ENCODE results near the gene GPR108.

GPR108 gene

GRCh38 chr19:6725513-6726231 is 11.7 kb downstream of the GPR108 start:
- Mint-ChIP-seq H3K27me3 (peaks cover 26% of the 10 kb centered on the region), H3K9me3 (no peaks in the 10 kb centered on the region), H3K27ac (no peak overlapping the region), H3K36me3 (peaks cover 7% of the 10 kb centered on the region), H3K4me3 (no peak overlapping the region), H3K4me1 (peaks cover 33% of the 10 kb centered on the region)
- CTCF ChIA-PET: interaction anchor here (1.5 kb wide), 1 partner anchor 10 kb away, joined by 5 read pairs; no protein-coding TSS in a partner anchor
- no peak for DNase-seq

GRCh38 chr19:6724631-6725492 is 12.5 kb downstream of the GPR108 start:
- CTCF ChIA-PET: interaction anchor here (1.0 to 1.5 kb wide), 2 partner anchors 11 to 93 kb away, joined by 3 to 5 read pairs; no protein-coding TSS in a partner anchor
- no peak overlapping the region for H3K27ac Mint-ChIP-seq
- no peaks in the 10 kb centered on the region for H3K9me3 Mint-ChIP-seq
- no peak for DNase-seq
- peaks cover 34% of the 10 kb centered on the region for H3K4me1 Mint-ChIP-seq
- H3K27me3 Mint-ChIP-seq: peaks cover 33% of the 10 kb centered on the region
- H3K4me3 Mint-ChIP-seq: no peak overlapping the region
- peaks cover 4% of the 10 kb centered on the region for H3K36me3 Mint-ChIP-seq

GRCh38 chr19:6723738-6724137 is 13.6 kb downstream of the GPR108 start:
- DNase-seq: no peak
- Mint-ChIP-seq H3K36me3 (no peaks in the 10 kb centered on the region), H3K4me1 (peaks cover 37% of the 10 kb centered on the region), H3K9me3 (no peaks in the 10 kb centered on the region), H3K27me3 (peaks cover 40% of the 10 kb centered on the region), H3K27ac (no peak overlapping the region), H3K4me3 (no peak overlapping the region)
- CTCF ChIA-PET: interaction anchor here (1.5 kb wide), 1 partner anchor 12 kb away, joined by 5 read pairs; no protein-coding TSS in a partner anchor

GRCh38 chr19:6723108-6723618 is 14.2 kb downstream of the GPR108 start:
- Mint-ChIP-seq H3K4me3 (no peak overlapping the region), H3K9me3 (no peaks in the 10 kb centered on the region), H3K27me3 (peaks cover 40% of the 10 kb centered on the region), H3K27ac (no peak overlapping the region), H3K36me3 (no peaks in the 10 kb centered on the region), H3K4me1 (peaks cover 37% of the 10 kb centered on the region)
- DNase-seq: no peak
- CTCF ChIA-PET: no interaction called here

- H3K27ac Mint-ChIP-seq: peak overlapping the region; percentile 51
These were observed 15.6 kb downstream of the GPR108 start for GRCh38 chr19:6721773-6722172.

GRCh38 chr19:6721138-6721474 is 16.3 kb downstream of the GPR108 start:
- no peaks in the 10 kb centered on the region for H3K36me3 Mint-ChIP-seq
- peaks cover 6% of the 10 kb centered on the region for H3K9me3 Mint-ChIP-seq
- H3K27ac Mint-ChIP-seq: no peak overlapping the region
- no peak for DNase-seq
- no peak overlapping the region for H3K4me3 Mint-ChIP-seq
- CTCF ChIA-PET: no interaction called here
- H3K27me3 Mint-ChIP-seq: peaks cover 57% of the 10 kb centered on the region
- H3K4me1 Mint-ChIP-seq: peaks cover 37% of the 10 kb centered on the region

More at GRCh38 chr19:6721773-6722172, 15.6 kb downstream of the GPR108 start:
- no peak overlapping the region for H3K4me3 Mint-ChIP-seq
- H3K9me3 Mint-ChIP-seq: peaks cover 6% of the 10 kb centered on the region
- peaks cover 54% of the 10 kb centered on the region for H3K27me3 Mint-ChIP-seq
- DNase-seq: no peak
- CTCF ChIA-PET: no interaction called here
- peaks cover 37% of the 10 kb centered on the region for H3K4me1 Mint-ChIP-seq
- no peaks in the 10 kb centered on the region for H3K36me3 Mint-ChIP-seq

- H3K27me3 Mint-ChIP-seq: peaks cover 58% of the 10 kb centered on the region
- H3K4me1 Mint-ChIP-seq: peaks cover 35% of the 10 kb centered on the region
- no peaks in the 10 kb centered on the region for H3K36me3 Mint-ChIP-seq
- no peak within 1 kb of the TSS for H3K27ac Mint-ChIP-seq
- H3K9me3 Mint-ChIP-seq: peaks cover 6% of the 10 kb centered on the region
- no peak within 1 kb of the TSS for H3K4me3 Mint-ChIP-seq
- no peak for DNase-seq
- CTCF ChIA-PET: no interaction called here
These were observed 16.8 kb downstream of the GPR108 start, which contains the start of gene C3 for GRCh38 chr19:6720369-6721137. Gene C3, minus strand, starts transcription at chr19:6720650. Its CDS starts 61 bp downstream, at chr19:6720589.

- DNase-seq: no peak
- no peaks in the 10 kb centered on the region for H3K36me3 Mint-ChIP-seq
- CTCF ChIA-PET: no interaction called here
- H3K4me1 Mint-ChIP-seq: peaks cover 31% of the 10 kb centered on the region
- peaks cover 6% of the 10 kb centered on the region for H3K9me3 Mint-ChIP-seq
- no peak overlapping the region for H3K27ac Mint-ChIP-seq
- H3K4me3 Mint-ChIP-seq: no peak overlapping the region
- H3K27me3 Mint-ChIP-seq: peaks cover 52% of the 10 kb centered on the region
These were observed 17.4 kb downstream of the GPR108 start for GRCh38 chr19:6719992-6720368.

- peaks cover 49% of the 10 kb centered on the region for H3K27me3 Mint-ChIP-seq
- H3K36me3 Mint-ChIP-seq: no peaks in the 10 kb centered on the region
- peaks cover 6% of the 10 kb centered on the region for H3K9me3 Mint-ChIP-seq
- H3K4me3 Mint-ChIP-seq: no peak overlapping the region
- DNase-seq: no peak
- CTCF ChIA-PET: no interaction called here
- H3K4me1 Mint-ChIP-seq: peaks cover 26% of the 10 kb centered on the region
- H3K27ac Mint-ChIP-seq: no peak overlapping the region
These were observed 17.9 kb downstream of the GPR108 start for GRCh38 chr19:6719540-6719861.

- H3K27ac Mint-ChIP-seq: no peak overlapping the region
- CTCF ChIA-PET: no interaction called here
- H3K4me1 Mint-ChIP-seq: peaks cover 24% of the 10 kb centered on the region
- no peaks in the 10 kb centered on the region for H3K36me3 Mint-ChIP-seq
- no peak overlapping the region for H3K4me3 Mint-ChIP-seq
- DNase-seq: peak; percentile 52
- peaks cover 6% of the 10 kb centered on the region for H3K9me3 Mint-ChIP-seq
- H3K27me3 Mint-ChIP-seq: peaks cover 53% of the 10 kb centered on the region
These were observed 18.4 kb downstream of the GPR108 start for GRCh38 chr19:6718741-6719539.

- H3K36me3 Mint-ChIP-seq: no peaks in the 10 kb centered on the region
- H3K4me3 Mint-ChIP-seq: peak overlapping the region; percentile 6
- CTCF ChIA-PET: no interaction called here
- H3K9me3 Mint-ChIP-seq: peaks cover 6% of the 10 kb centered on the region
- no peak for DNase-seq
- H3K4me1 Mint-ChIP-seq: peaks cover 20% of the 10 kb centered on the region
- H3K27ac Mint-ChIP-seq: no peak overlapping the region
- H3K27me3 Mint-ChIP-seq: peaks cover 48% of the 10 kb centered on the region
These were observed 19.2 kb downstream of the GPR108 start for GRCh38 chr19:6718111-6718740.

GRCh38 chr19:6717441-6717971 is 19.9 kb downstream of the GPR108 start:
- Mint-ChIP-seq H3K36me3 (no peaks in the 10 kb centered on the region), H3K27ac (peak overlapping the region; percentile 72), H3K4me3 (peak overlapping the region; percentile 6), H3K9me3 (peaks cover 6% of the 10 kb centered on the region), H3K4me1 (peaks cover 16% of the 10 kb centered on the region), H3K27me3 (peaks cover 52% of the 10 kb centered on the region)
- CTCF ChIA-PET: no interaction called here
- DNase-seq: no peak

- Mint-ChIP-seq H3K27me3 (peaks cover 57% of the 10 kb centered on the region), H3K4me1 (peaks cover 14% of the 10 kb centered on the region), H3K9me3 (peaks cover 6% of the 10 kb centered on the region), H3K27ac (peak overlapping the region; percentile 72), H3K36me3 (no peaks in the 10 kb centered on the region), H3K4me3 (peak overlapping the region; percentile 6)
- CTCF ChIA-PET: no interaction called here
- DNase-seq: no peak
These were observed 20.3 kb downstream of the GPR108 start for GRCh38 chr19:6717036-6717435.
